Karpas-422 (cell line): ENCODE measurements around the gene URAD. TPM values are rescaled to one million over a fixed set of nuclear protein-coding genes. Genes with fewer than 3 reads are reported as not detected.
"Not testable (repeated sequence)": the region's sequence is repeated elsewhere in the genome, so short reads cannot be mapped to it uniquely, and the experiment has no call there.

Experiments used
- DNase-seq: peaks from one replicate; pipeline ENCODE4 v3.0.0-alpha.2; 2015
- H2AFZ ChIP-seq: fragments of 200-600 bp; sonication (generic); 2 replicates; pipeline ENCODE4 v1.6.1; 2014; ENCODE audit warnings: antibody characterized with exemption, low read length, mixed read lengths
- H3K27ac ChIP-seq: fragments of 200-600 bp; sonication (generic); 2 replicates; pipeline ENCODE4 v1.5.1; 2014; ENCODE audit warnings: mild to moderate bottlenecking, low read length, moderate library complexity
- H3K27me3 ChIP-seq: fragments of 200-600 bp; sonication (generic); 2 replicates; pipeline ENCODE4 v1.6.1; 2014; ENCODE audit warnings: low read length, mixed read lengths
- H3K36me3 ChIP-seq: fragments of 200-600 bp; sonication (generic); 2 replicates; pipeline ENCODE4 v1.6.1; 2014; ENCODE audit warnings: low read length, mixed read lengths; ENCODE audit not compliant: insufficient read depth
- H3K4me1 ChIP-seq: fragments of 200-600 bp; sonication (generic); 2 replicates; pipeline ENCODE4 v1.6.1; 2014; ENCODE audit warnings: mild to moderate bottlenecking, low read length, mixed read lengths
- H3K4me2 ChIP-seq: fragments of 200-600 bp; sonication (generic); 2 replicates; pipeline ENCODE4 v1.6.1; 2014; ENCODE audit warnings: low read length, low read depth, mild to moderate bottlenecking; ENCODE audit not compliant: poor library complexity, severe bottlenecking
- H3K4me3 ChIP-seq: fragments of 200-600 bp; sonication (generic); 2 replicates; pipeline ENCODE4 v1.5.1; 2014; ENCODE audit warnings: mild to moderate bottlenecking, antibody characterized with exemption, low read length, mixed read lengths
- H3K79me2 ChIP-seq: fragments of 200-600 bp; sonication (generic); 2 replicates; pipeline ENCODE4 v1.6.1; 2014; ENCODE audit warnings: mild to moderate bottlenecking, low read length, mixed read lengths
- H3K9ac ChIP-seq: fragments of 200-600 bp; sonication (generic); 2 replicates; pipeline ENCODE4 v1.6.0; 2014; ENCODE audit warnings: low read length
- H3K9me2 ChIP-seq: fragments of 200-600 bp; sonication (generic), shearing (Covaris generic); replicated peaks from 2 replicates; pipeline ENCODE4 v1.6.0; 2014; ENCODE audit warnings: mild to moderate bottlenecking, low read length, moderate library complexity; ENCODE audit not compliant: insufficient read depth
- H3K9me3 ChIP-seq: fragments of 300-700, 200-600 bp; sonication (generic); 2 replicates; pipeline ENCODE4 v1.6.1; 2014; ENCODE audit warnings: low read length, mixed read lengths
- H4K20me1 ChIP-seq: fragments of 200-600 bp; sonication (generic); 2 replicates; pipeline ENCODE4 v1.6.1; 2014; ENCODE audit warnings: mild to moderate bottlenecking, antibody characterized with exemption, low read length, low read depth; ENCODE audit not compliant: insufficient read depth
- total RNA-seq: library from RNA; depleted of rRNA; stranded (reverse); fragments of >200 nt; shearing (Covaris generic); gene quantifications from 2 replicates; pipeline ENCODE4 v1.2.3, GENCODE V29; 2014; ENCODE audit warnings: low replicate concordance

Gene URAD
- total RNA-seq, 1 experiment from 2014 or later: not detected

DNA sequence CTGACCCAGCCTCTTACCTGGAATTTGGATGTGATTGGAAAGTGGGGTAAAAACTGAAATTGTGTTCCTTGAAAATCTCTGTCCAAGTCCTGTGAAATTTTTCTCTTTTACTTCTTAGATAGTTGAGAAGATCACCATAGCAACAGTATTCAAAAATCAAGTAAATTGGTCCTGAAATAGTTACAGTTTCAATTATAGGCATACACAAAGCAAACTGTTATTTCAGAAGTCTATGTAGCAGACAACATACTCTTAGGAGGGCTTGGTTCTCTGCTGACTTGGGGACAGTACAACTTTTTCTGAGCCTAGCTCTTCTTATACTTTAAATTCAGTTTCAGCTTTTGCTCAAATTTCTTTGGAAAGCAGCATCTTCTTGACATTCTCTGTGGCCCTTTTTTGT, 38.6 kb upstream of the URAD start:
- no peaks in the 10 kb centered on the region for H3K9me3 ChIP-seq
- no peaks in the 10 kb centered on the region for H4K20me1 ChIP-seq
- H3K4me3 ChIP-seq: no peak overlapping the region
- H3K27me3 ChIP-seq: no peaks in the 10 kb centered on the region
- peaks cover 4% of the 10 kb centered on the region for H3K4me1 ChIP-seq
- no peak overlapping the region for H2AFZ ChIP-seq
- no peak overlapping the region for H3K9ac ChIP-seq
- no peak overlapping the region for H3K4me2 ChIP-seq
- H3K27ac ChIP-seq: no peak overlapping the region
- no peak for DNase-seq
- no peaks in the 10 kb centered on the region for H3K79me2 ChIP-seq
- H3K36me3 ChIP-seq: no peaks in the 10 kb centered on the region
- H3K9me2 ChIP-seq: no peaks in the 10 kb centered on the region

DNA sequence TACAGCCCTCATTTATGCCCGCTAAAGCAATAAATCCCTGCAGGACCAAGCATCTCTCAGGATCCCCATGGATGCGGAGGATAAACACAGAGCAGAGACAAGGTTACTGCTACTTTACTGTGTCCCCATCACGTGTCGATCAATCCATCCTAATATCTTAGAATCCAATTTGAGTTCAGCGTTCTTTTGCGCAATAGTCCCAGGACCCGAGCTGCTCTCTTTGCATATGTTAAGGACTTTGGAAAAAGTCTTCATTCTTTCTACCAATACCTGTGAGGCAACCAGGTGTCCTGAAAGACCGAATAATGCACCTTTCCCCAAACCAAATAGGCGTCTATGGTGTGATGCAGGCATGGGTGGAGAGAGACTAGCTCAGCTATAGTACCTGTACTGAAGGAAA, 38.0 kb upstream of the URAD start:
- H3K4me1 ChIP-seq: peaks cover 4% of the 10 kb centered on the region
- no peaks in the 10 kb centered on the region for H3K27me3 ChIP-seq
- no peak for DNase-seq
- H2AFZ ChIP-seq: no peak overlapping the region
- H3K79me2 ChIP-seq: no peaks in the 10 kb centered on the region
- H3K27ac ChIP-seq: no peak overlapping the region
- H3K9ac ChIP-seq: no peak overlapping the region
- no peaks in the 10 kb centered on the region for H3K36me3 ChIP-seq
- no peaks in the 10 kb centered on the region for H3K9me2 ChIP-seq
- no peak overlapping the region for H3K4me3 ChIP-seq
- H4K20me1 ChIP-seq: no peaks in the 10 kb centered on the region
- H3K9me3 ChIP-seq: no peaks in the 10 kb centered on the region
- no peak overlapping the region for H3K4me2 ChIP-seq

DNA sequence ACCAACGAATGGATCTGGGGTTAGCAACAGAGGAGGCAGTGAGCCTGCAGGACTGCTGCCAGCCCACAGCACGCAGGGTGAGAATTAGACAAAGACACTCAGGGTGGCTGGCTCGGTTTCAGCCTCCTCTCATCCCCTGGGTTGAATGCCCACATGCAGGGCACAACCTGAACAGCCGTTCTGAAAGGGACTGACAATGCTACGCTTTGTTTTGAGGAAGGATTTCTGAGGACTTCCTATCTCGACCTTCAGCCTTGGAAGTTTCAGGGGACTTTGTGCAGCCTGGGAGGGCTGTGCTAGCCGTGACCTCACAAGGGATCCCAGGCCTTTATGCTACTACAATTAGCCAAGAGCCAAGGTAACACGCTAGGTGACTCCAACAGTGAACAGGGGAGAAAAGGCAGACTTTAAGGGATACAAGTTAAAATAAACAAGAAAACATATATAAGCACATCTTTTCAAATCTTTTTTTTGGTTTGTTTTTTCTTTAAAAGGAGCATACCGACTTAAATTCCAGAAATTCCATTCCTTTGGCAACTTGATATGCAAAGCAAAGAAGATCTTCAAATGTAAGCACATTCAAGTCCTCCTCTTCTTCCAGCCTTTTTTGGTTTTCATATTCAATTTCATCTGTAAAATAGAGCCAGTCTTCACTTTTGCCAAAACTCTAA, 34.5 kb upstream of the URAD start:
- no peak overlapping the region for H3K4me3 ChIP-seq
- no peak overlapping the region for H3K9ac ChIP-seq
- H3K9me2 ChIP-seq: no peaks in the 10 kb centered on the region
- H3K4me1 ChIP-seq: peaks cover 4% of the 10 kb centered on the region
- H3K36me3 ChIP-seq: no peaks in the 10 kb centered on the region
- H3K9me3 ChIP-seq: no peaks in the 10 kb centered on the region
- no peaks in the 10 kb centered on the region for H3K27me3 ChIP-seq
- no peak for DNase-seq
- H4K20me1 ChIP-seq: no peaks in the 10 kb centered on the region
- H3K4me2 ChIP-seq: no peak overlapping the region
- H3K27ac ChIP-seq: no peak overlapping the region
- no peaks in the 10 kb centered on the region for H3K79me2 ChIP-seq
- no peak overlapping the region for H2AFZ ChIP-seq

DNA sequence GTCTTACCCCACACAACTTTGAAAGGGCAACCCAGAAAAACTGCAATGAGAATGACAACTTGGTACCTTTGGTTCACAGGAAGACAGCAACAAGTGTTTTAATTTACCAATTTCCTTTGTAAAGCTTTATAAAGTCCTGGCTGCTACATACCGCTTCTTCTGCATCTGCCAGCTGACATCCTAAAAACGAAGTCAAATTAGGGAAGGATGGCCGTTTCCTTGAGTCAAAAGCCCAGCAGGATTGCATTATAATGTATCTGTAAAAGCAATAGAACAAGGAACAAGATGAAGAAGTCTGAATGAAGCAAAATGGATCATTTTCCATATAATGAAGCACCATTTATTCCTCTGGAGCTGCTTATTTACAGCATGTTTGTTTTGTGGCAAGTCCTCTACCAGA, 25.8 kb upstream of the URAD start:
- H3K27me3 ChIP-seq: no peaks in the 10 kb centered on the region
- no peaks in the 10 kb centered on the region for H4K20me1 ChIP-seq
- no peaks in the 10 kb centered on the region for H3K9me3 ChIP-seq
- H3K79me2 ChIP-seq: no peaks in the 10 kb centered on the region
- H3K27ac ChIP-seq: no peak overlapping the region
- no peak overlapping the region for H3K4me2 ChIP-seq
- H3K4me1 ChIP-seq: no peaks in the 10 kb centered on the region
- no peaks in the 10 kb centered on the region for H3K36me3 ChIP-seq
- no peak overlapping the region for H3K9ac ChIP-seq
- no peak overlapping the region for H3K4me3 ChIP-seq
- H2AFZ ChIP-seq: no peak overlapping the region
- DNase-seq: no peak
- H3K9me2 ChIP-seq: no peaks in the 10 kb centered on the region

DNA sequence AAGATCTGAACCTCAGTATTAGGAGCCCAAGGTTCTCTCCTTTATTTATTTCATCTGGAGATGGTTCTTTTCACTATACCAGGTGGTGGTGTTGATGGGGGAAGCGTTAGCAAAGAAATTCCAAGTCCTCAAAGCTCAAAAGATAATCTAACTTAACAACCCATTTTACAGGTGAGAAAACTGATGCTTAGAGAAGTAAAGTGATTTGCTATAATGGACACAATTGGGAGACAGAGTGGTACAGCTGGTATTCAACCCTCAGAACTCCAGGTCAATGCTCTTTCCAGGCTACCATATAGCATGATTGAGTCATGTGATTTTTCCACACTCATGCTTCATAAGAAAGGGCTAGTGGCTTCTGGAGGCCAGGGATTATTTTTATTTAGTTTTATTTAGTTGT, 25.0 kb upstream of the URAD start:
- Histone ChIP-seq H3K4me1 (no peaks in the 10 kb centered on the region), H3K36me3 (no peaks in the 10 kb centered on the region), H3K9ac (no peak overlapping the region), H3K4me3 (no peak overlapping the region), H3K9me3 (no peaks in the 10 kb centered on the region), H3K27me3 (no peaks in the 10 kb centered on the region), H3K4me2 (no peak overlapping the region), H3K9me2 (no peaks in the 10 kb centered on the region), H2AFZ (no peak overlapping the region), H4K20me1 (no peaks in the 10 kb centered on the region), H3K27ac (no peak overlapping the region), H3K79me2 (no peaks in the 10 kb centered on the region)
- DNase-seq: no peak

DNA sequence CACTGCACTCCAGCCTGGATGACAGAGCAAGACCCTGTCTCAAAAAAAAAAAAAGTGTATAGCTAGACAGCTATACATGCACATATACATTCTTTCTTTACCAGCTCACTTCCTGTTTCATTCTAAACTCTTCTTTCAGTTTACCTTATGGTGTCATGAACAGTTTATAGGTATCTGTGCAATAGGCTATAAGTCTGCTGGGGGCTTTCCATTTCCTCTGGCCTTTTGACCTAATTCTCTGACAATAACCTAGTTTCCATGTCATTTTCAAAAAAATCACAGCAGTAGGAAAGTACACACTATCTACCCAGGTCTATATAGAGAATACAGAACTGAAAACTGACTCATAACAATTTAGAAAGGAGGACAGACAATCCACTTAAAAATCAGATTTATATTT, 24.4 kb upstream of the URAD start:
- Histone ChIP-seq H3K27me3 (no peaks in the 10 kb centered on the region), H3K79me2 (no peaks in the 10 kb centered on the region), H3K9ac (no peak overlapping the region), H3K9me2 (no peaks in the 10 kb centered on the region), H2AFZ (no peak overlapping the region), H3K9me3 (no peaks in the 10 kb centered on the region), H3K27ac (no peak overlapping the region), H3K4me3 (no peak overlapping the region), H3K4me2 (no peak overlapping the region), H3K36me3 (no peaks in the 10 kb centered on the region), H3K4me1 (no peaks in the 10 kb centered on the region), H4K20me1 (no peaks in the 10 kb centered on the region)
- DNase-seq: no peak

DNA sequence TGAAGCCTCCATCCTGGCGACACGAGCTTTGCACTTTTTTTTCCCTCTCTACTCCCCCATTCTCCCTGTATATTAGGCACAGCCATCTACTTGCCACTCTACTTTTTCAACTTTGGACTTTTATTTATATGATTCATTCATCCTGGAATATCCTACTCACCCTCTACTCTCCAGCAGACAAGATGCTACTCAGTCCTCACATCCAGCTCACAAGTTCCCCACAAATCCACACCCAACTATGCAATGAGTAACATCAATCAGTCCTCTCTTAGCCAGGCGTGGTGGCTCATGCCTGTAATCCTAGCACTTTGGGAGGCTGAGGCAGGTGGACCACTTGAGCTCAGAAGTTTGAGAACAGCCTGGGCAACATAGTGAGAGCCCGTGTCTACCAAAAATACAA, 23.9 kb upstream of the URAD start:
- Histone ChIP-seq H3K9ac (no peak overlapping the region), H3K9me3 (no peaks in the 10 kb centered on the region), H3K9me2 (no peaks in the 10 kb centered on the region), H3K4me3 (no peak overlapping the region), H2AFZ (no peak overlapping the region), H3K36me3 (no peaks in the 10 kb centered on the region), H4K20me1 (no peaks in the 10 kb centered on the region), H3K4me1 (no peaks in the 10 kb centered on the region), H3K79me2 (no peaks in the 10 kb centered on the region), H3K4me2 (no peak overlapping the region), H3K27me3 (no peaks in the 10 kb centered on the region), H3K27ac (no peak overlapping the region)
- DNase-seq: no peak

DNA sequence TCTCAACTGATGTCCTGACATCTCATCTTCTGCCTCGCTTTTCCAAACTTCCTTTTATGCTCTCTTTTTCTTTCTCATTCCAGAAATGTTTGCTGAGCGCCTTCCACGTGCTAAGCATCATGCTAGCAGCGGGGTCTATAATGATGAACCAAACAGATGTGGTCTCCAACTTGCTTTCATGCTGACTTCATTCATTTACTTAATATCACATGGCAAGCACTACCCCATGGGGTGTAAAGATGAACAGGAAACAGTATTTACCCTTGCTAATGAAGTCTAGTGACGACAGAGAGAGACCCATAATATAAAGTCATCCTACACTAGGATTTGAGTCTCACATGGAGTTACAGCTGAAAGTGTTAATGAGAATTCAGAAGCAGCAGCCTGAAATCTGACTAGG, 21.6 kb upstream of the URAD start:
- Histone ChIP-seq H3K9me2 (no peaks in the 10 kb centered on the region), H3K9me3 (no peaks in the 10 kb centered on the region), H3K4me2 (no peak overlapping the region), H3K4me3 (no peak overlapping the region), H3K79me2 (no peaks in the 10 kb centered on the region), H3K27me3 (no peaks in the 10 kb centered on the region), H3K27ac (no peak overlapping the region), H4K20me1 (no peaks in the 10 kb centered on the region), H3K9ac (no peak overlapping the region), H3K36me3 (no peaks in the 10 kb centered on the region), H3K4me1 (no peaks in the 10 kb centered on the region), H2AFZ (no peak overlapping the region)
- no peak for DNase-seq

DNA sequence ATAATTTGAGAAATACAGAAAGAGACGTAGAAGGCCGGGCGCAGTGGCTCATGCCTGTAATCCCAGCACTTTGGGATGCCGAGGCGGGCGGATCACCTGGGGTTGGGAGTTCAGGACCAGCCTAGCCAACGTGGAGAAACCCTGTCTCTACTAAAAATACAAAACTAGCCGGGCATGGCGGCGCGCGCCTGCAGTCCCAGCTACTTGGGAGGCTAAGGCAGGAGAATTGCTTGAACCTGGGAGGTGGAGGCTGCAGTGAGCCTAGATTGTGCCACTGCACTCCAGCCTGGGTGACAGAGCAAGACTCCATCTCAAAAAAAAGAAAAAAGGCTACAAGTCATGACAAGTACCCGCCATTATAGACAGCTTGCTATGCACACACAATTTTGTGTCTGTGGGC, 16.5 kb upstream of the URAD start:
- H3K36me3 ChIP-seq, H2AFZ ChIP-seq, H3K9ac ChIP-seq, H3K4me2 ChIP-seq, H3K4me3 ChIP-seq, H3K9me3 ChIP-seq, H3K9me2 ChIP-seq, DNase-seq, H3K27me3 ChIP-seq, H4K20me1 ChIP-seq, H3K27ac ChIP-seq, H3K79me2 ChIP-seq, H3K4me1 ChIP-seq: not testable (repeated sequence)
